Dedifferentiated amniotic fluid mesenchymal stem cell (primary cell): Measurements from ENCODE around the gene FOXJ1.

Experiments
- DNase-seq: peaks from one replicate; pipeline ENCODE4 v3.0.0-alpha.2; 2016; ENCODE audit errors: extremely low spot score

FOXJ1 gene

GRCh38 chr17:76160896-76161528, 20.0 kb upstream of the FOXJ1 start:
- DNase-seq = no peak

GRCh38 chr17:76159157-76159556, 18.1 kb upstream of the FOXJ1 start:
- DNase-seq = no peak

- DNase-seq = no peak
These were observed 16.7 kb upstream of the FOXJ1 start for GRCh38 chr17:76157759-76158158.

- no peak for DNase-seq
These were observed 15.6 kb upstream of the FOXJ1 start for GRCh38 chr17:76156662-76156991.

- no peak for DNase-seq
These were observed 15.1 kb upstream of the FOXJ1 start for GRCh38 chr17:76155988-76156661.

GRCh38 chr17:76154936-76155845, 14.1 kb upstream of the FOXJ1 start:
- no peak for DNase-seq

GRCh38 chr17:76154292-76154691, 13.2 kb upstream of the FOXJ1 start:
- no peak for DNase-seq

GRCh38 chr17:76153640-76154039, 12.6 kb upstream of the FOXJ1 start:
- DNase-seq = no peak

- DNase-seq = no peak
These were observed 12.2 kb upstream of the FOXJ1 start for GRCh38 chr17:76153202-76153601.

GRCh38 chr17:76152591-76152990, 11.5 kb upstream of the FOXJ1 start:
- DNase-seq = no peak

GRCh38 chr17:76151896-76152454, 10.9 kb upstream of the FOXJ1 start:
- DNase-seq = no peak

GRCh38 chr17:76150712-76151622, 9.9 kb upstream of the FOXJ1 start:
- no peak for DNase-seq

GRCh38 chr17:76149214-76149613, 8.2 kb upstream of the FOXJ1 start:
- no peak for DNase-seq

- no peak for DNase-seq
These were observed 6.9 kb upstream of the FOXJ1 start for GRCh38 chr17:76148015-76148326.

GRCh38 chr17:76147211-76148014, 6.4 kb upstream of the FOXJ1 start:
- no peak for DNase-seq

GRCh38 chr17:76146053-76146851, 5.2 kb upstream of the FOXJ1 start:
- no peak for DNase-seq

- DNase-seq = no peak
These were observed 4.4 kb upstream of the FOXJ1 start for GRCh38 chr17:76145231-76146052.

- no peak for DNase-seq
These were observed 1.6 kb upstream of the FOXJ1 start for GRCh38 chr17:76142585-76143041.

- DNase-seq = no peak
These were observed 1.1 kb upstream of the FOXJ1 start for GRCh38 chr17:76142039-76142584.
